ENCODE results near the gene FCAMR. TPM values are rescaled to one million over a fixed set of nuclear protein-coding genes. Genes with fewer than 3 reads are reported as not detected.
"Not testable (repeated sequence)": the region's sequence is repeated elsewhere in the genome, so short reads cannot be mapped to it uniquely, and the experiment has no call there.

The FCAMR gene
- total RNA-seq, 1 donor from 2014 or later = not detected

GRCh38 chr1:206935491-206936067, 34.7 kb downstream of the FCAMR start:
- peak; percentile 29 for DNase-seq (ENCODE audit: low spot score)
- no peaks in the 10 kb centered on the region for H3K9me3 Mint-ChIP-seq
- H3K27ac Mint-ChIP-seq = no peak overlapping the region
- peaks cover 11% of the 10 kb centered on the region for H3K4me1 Mint-ChIP-seq (ENCODE audit: low read depth)
- no peaks in the 10 kb centered on the region for H3K36me3 Mint-ChIP-seq (ENCODE audit: low read depth)
- intact Hi-C loops (cut with micrococcal nuclease) = loop anchor here (2.0 kb wide), 1 partner anchor 43 kb away; no protein-coding TSS in a partner anchor
- H3K4me3 Mint-ChIP-seq (ENCODE audit: low read depth) = no peak overlapping the region
- H3K27me3 Mint-ChIP-seq (ENCODE audit: low read depth) = peaks cover 2% of the 10 kb centered on the region

DNA sequence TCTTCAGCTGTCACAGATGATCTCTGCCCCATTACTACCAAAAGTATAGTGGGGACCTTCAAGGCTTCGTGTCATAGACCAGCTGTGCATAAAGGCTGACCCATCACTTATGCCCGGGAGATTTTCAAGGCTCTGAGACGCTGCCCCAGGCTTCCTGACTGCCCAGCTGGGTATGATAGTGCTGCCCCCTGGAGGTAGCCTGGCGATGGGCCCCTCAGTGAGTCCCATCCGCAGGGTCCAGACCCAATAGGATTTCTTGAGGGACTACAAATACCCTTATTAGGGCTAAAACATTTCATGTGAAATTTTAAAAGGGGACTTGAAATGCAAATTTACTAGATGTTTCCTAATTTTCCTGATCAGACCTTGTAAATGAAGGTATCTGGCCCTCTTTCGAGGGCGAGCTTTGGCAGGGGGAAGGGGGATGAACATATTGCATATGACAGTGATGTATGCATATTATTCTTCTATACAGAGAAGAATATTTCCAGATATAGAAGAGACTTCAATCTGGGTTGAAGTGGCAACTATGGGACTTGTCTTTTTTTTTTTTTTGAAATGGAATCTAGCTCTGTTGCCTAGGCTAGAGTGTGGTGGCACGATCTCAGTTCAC, 36.8 kb downstream of the FCAMR start:
- H3K9me3 Mint-ChIP-seq = no peaks in the 10 kb centered on the region
- intact Hi-C loops (cut with micrococcal nuclease) = no loop called here
- H3K27me3 Mint-ChIP-seq (ENCODE audit: low read depth) = peaks cover 2% of the 10 kb centered on the region
- H3K4me3 Mint-ChIP-seq (ENCODE audit: low read depth) = no peak overlapping the region
- H3K27ac Mint-ChIP-seq = no peak overlapping the region
- H3K4me1 Mint-ChIP-seq (ENCODE audit: low read depth) = peaks cover 21% of the 10 kb centered on the region
- peak; percentile 32 for DNase-seq (ENCODE audit: low spot score)
- H3K36me3 Mint-ChIP-seq (ENCODE audit: low read depth) = no peaks in the 10 kb centered on the region

DNA sequence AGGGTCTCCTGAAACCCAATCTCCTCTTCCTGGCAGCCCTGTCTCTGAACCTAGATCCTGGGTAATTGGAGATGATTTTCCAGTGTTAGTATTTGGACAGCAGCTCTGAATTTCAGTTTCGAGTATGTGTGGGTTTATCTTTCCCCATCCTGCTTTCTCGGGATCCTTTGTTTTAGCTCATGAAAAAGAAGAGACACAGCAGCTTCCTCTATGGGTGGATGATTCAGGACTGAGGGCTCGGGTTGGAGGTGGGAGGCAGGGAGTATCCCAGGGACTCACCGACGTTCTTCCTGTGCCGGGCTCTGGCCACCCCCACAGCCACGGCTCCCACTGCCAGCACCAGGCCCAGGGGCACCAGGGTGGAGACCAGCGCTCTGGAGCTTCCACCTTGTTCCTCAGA, 38.1 kb downstream of the FCAMR start:
- H3K9me3 Mint-ChIP-seq = no peaks in the 10 kb centered on the region
- H3K27ac Mint-ChIP-seq = no peak overlapping the region
- H3K27me3 Mint-ChIP-seq (ENCODE audit: low read depth) = peaks cover 2% of the 10 kb centered on the region
- no peaks in the 10 kb centered on the region for H3K36me3 Mint-ChIP-seq (ENCODE audit: low read depth)
- peaks cover 21% of the 10 kb centered on the region for H3K4me1 Mint-ChIP-seq (ENCODE audit: low read depth)
- intact Hi-C loops (cut with micrococcal nuclease) = no loop called here
- no peak overlapping the region for H3K4me3 Mint-ChIP-seq (ENCODE audit: low read depth)
- DNase-seq (ENCODE audit: low spot score) = no peak

DNA sequence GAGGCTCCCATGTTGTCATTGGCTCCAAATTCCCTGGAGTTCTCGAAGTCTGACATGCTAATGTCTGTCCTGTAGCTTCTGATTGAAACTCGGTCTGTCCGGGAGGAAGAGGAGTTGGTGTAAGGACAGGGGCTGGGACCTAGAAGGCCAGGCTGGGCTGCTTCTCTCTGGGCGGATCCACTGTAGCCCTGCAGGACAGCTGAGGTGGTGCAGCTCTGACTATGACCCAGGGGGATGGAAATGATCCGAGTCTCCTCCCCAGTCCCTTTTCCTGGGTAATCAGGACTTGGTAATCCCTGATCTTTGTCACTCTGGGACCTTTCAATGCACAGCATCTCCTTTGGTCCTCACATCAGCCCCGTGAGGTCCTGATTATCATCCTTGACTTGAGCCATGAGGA, 38.6 kb downstream of the FCAMR start:
- Mint-ChIP-seq H3K4me3 (ENCODE audit: low read depth) (no peak overlapping the region), H3K27me3 (ENCODE audit: low read depth) (peaks cover 2% of the 10 kb centered on the region), H3K36me3 (ENCODE audit: low read depth) (no peaks in the 10 kb centered on the region), H3K4me1 (ENCODE audit: low read depth) (peaks cover 21% of the 10 kb centered on the region), H3K9me3 (no peaks in the 10 kb centered on the region), H3K27ac (no peak overlapping the region)
- no peak for DNase-seq (ENCODE audit: low spot score)
- intact Hi-C loops (cut with micrococcal nuclease) = no loop called here

DNA sequence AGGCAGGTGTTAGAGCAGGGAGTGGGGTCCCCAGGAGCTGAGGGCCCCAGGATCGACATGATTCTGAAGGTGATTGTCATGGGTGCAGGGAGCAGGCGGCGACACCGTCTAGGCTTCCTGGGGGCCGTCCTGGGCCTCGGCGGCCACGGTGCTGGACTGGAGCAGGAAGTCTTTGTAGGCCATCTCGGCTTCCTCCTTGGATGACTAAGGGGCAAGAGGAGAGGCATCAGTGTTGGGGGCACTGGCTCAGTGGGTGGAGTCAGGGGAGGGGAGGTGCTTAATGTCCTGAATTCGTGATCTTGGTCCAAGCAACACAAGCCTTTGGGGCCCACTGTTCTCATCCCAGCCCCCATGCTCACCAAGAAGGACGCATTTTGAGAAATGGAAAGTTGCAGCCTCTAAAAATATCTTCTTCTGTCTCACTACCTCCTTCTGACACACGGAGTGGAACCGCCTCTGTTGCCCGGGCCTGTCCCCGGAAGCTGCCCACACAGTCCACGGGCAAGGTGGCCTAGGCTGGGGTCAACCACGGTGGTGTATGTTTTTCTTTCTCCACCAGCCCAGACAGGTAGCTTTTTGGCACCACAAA, 40.0 kb downstream of the FCAMR start:
- no peaks in the 10 kb centered on the region for H3K27me3 Mint-ChIP-seq (ENCODE audit: low read depth)
- H3K27ac Mint-ChIP-seq = peak overlapping the region; percentile 67
- H3K9me3 Mint-ChIP-seq = no peaks in the 10 kb centered on the region
- no peak overlapping the region for H3K4me3 Mint-ChIP-seq (ENCODE audit: low read depth)
- no peaks in the 10 kb centered on the region for H3K36me3 Mint-ChIP-seq (ENCODE audit: low read depth)
- intact Hi-C loops (cut with micrococcal nuclease) = no loop called here
- H3K4me1 Mint-ChIP-seq (ENCODE audit: low read depth) = peaks cover 21% of the 10 kb centered on the region
- no peak for DNase-seq (ENCODE audit: low spot score)

- no peak for DNase-seq (ENCODE audit: low spot score)
- Mint-ChIP-seq H3K4me3 (ENCODE audit: low read depth) (no peak overlapping the region), H3K27me3 (ENCODE audit: low read depth) (no peaks in the 10 kb centered on the region), H3K4me1 (ENCODE audit: low read depth) (peaks cover 21% of the 10 kb centered on the region), H3K36me3 (ENCODE audit: low read depth) (no peaks in the 10 kb centered on the region), H3K27ac (peak overlapping the region; percentile 55), H3K9me3 (no peaks in the 10 kb centered on the region)
- intact Hi-C loops (cut with micrococcal nuclease) = no loop called here
Observed at GRCh38 chr1:206929524-206929923, 40.7 kb downstream of the FCAMR start.

- Mint-ChIP-seq H3K9me3 (no peaks in the 10 kb centered on the region), H3K4me3 (ENCODE audit: low read depth) (no peak overlapping the region), H3K27ac (no peak overlapping the region), H3K27me3 (ENCODE audit: low read depth) (no peaks in the 10 kb centered on the region), H3K4me1 (ENCODE audit: low read depth) (peaks cover 27% of the 10 kb centered on the region), H3K36me3 (ENCODE audit: low read depth) (no peaks in the 10 kb centered on the region)
- DNase-seq (ENCODE audit: low spot score) = no peak
- intact Hi-C loops (cut with micrococcal nuclease) = no loop called here
Observed at GRCh38 chr1:206926286-206926685, 44.0 kb downstream of the FCAMR start.

GRCh38 chr1:206925106-206925736, 45.0 kb downstream of the FCAMR start:
- H3K9me3 Mint-ChIP-seq = no peaks in the 10 kb centered on the region
- intact Hi-C loops (cut with micrococcal nuclease) = no loop called here
- no peak overlapping the region for H3K27ac Mint-ChIP-seq
- DNase-seq (ENCODE audit: low spot score) = peak; percentile 47
- H3K27me3 Mint-ChIP-seq (ENCODE audit: low read depth) = no peaks in the 10 kb centered on the region
- H3K36me3 Mint-ChIP-seq (ENCODE audit: low read depth) = peaks cover 6% of the 10 kb centered on the region
- H3K4me3 Mint-ChIP-seq (ENCODE audit: low read depth) = no peak overlapping the region
- H3K4me1 Mint-ChIP-seq (ENCODE audit: low read depth) = peaks cover 28% of the 10 kb centered on the region

DNA sequence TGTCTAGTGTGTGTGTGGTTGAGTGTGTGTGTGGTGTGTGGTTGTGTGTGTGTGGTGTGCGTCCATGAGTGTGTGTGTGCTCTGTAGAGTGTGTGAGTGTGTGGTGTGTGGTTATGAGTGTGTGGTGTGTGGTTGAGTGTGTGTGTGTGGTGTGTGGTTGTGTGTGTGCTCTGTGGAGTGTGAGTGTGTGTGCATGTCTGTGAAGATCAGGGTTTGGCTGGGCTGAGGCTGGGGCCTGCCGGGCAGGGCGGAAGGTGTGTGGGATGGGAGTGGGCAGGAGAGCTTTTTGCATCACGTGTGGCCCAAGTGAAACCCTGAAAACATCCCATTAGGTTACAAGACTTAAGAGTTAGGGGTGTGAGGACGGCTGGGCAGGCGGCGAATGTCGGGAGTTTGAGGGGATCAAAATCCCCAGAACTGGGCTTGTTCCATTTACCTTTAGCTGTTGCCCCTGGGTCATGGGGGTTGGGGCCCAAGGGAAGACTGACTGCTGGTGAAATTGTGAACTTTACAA, 45.6 kb downstream of the FCAMR start:
- no peak overlapping the region for H3K27ac Mint-ChIP-seq
- no peaks in the 10 kb centered on the region for H3K27me3 Mint-ChIP-seq (ENCODE audit: low read depth)

DNA sequence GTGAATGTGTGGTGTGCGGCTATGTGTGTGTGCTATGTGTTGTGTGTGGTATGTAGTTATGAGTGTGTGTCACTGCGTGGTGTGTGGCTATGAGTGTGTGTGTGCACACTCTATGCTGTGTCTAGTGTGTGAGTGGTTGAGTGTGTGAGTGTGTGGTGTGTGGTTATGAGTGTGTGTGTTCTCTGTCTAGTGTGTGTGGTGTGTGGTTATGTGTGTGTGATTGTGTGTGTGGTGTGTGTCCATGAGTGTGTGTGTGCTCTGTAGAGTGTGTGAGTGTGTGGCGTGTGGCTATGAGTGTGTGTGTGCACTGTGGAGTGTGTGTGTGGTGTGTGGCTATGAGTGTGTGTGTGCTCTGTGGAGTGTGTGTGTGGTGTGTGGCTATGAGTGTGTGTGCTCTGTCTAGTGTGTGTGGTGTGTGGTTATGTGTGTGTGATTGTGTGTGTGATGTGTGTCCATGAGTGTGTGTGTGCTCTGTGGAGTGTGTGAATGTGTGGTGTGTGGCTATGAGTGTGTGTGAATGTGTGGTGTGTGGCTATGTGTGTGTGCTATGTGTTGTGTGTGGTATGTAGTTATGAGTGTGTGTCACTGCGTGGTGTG, 46.2 kb downstream of the FCAMR start:
- peaks cover 25% of the 10 kb centered on the region for H3K4me1 Mint-ChIP-seq (ENCODE audit: low read depth)
- DNase-seq (ENCODE audit: low spot score); H3K4me3 Mint-ChIP-seq (ENCODE audit: low read depth); H3K27me3 Mint-ChIP-seq (ENCODE audit: low read depth); H3K27ac Mint-ChIP-seq; H3K9me3 Mint-ChIP-seq; H3K36me3 Mint-ChIP-seq (ENCODE audit: low read depth): not testable (repeated sequence)
- intact Hi-C loops (cut with micrococcal nuclease) = loop anchor here (2.0 kb wide), 1 partner anchor 27 kb away; the partner anchor contains the start of gene IL24

More for the DNA sequence above, 45.6 kb downstream of the FCAMR start:
- H3K4me1 Mint-ChIP-seq (ENCODE audit: low read depth) = peaks cover 26% of the 10 kb centered on the region
- H3K4me3 Mint-ChIP-seq (ENCODE audit: low read depth) = no peak overlapping the region
- intact Hi-C loops (cut with micrococcal nuclease) = no loop called here
- peaks cover 6% of the 10 kb centered on the region for H3K36me3 Mint-ChIP-seq (ENCODE audit: low read depth)
- no peaks in the 10 kb centered on the region for H3K9me3 Mint-ChIP-seq
- no peak for DNase-seq (ENCODE audit: low spot score)

DNA sequence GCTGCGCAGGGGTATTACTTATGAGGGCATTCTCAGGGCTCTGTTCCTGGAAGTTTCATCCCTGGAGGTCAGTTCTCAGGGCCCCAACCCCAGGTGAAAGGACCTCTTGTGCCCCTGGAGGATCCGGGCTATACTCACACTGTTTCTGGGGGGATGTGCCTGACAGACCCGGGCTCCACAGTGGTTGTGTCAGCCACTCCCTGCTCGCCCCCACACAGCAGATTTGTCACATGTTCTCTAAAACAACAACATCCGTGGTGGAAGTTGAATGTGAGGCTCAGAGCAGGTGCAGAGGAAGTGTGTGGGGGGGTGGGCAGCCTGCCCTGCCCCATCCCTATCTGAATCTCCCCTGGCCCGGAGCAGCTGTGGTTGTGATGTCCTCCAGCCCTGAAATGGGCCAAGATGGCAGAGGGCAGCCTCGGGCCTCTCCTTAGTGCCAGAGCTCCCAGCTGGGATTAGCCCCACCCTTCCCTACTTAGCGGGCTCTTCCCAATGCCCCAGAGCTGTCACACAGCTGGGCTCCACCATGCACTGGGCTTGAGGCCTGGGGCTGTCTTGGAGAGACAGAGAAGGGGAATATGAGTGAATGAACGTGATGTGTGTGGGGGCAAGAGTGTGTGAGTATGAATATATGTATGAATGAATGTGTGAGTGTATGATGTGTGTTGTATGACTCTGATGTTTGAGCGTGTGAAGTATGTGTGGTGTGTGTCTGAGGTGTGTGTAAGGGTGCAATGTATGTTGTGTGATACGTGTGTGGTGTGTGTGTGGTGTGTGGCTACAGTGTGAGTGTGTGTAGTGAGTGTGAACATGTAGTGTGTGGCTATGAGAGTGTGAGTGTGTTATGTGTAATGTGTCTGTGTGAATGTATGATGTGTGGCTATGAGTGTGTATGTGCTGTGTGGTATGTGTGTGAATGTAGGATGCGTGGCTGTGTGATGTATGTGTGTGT, 47.0 kb downstream of the FCAMR start:
- peak; percentile 49 for DNase-seq (ENCODE audit: low spot score)
- H3K27ac Mint-ChIP-seq = no peak overlapping the region
- intact Hi-C loops (cut with micrococcal nuclease) = loop anchor here (2.0 kb wide), 1 partner anchor 26 kb away; the partner anchor contains the start of gene IL24
- peaks cover 8% of the 10 kb centered on the region for H3K36me3 Mint-ChIP-seq (ENCODE audit: low read depth)
- peaks cover 30% of the 10 kb centered on the region for H3K4me1 Mint-ChIP-seq (ENCODE audit: low read depth)
- H3K4me3 Mint-ChIP-seq (ENCODE audit: low read depth) = no peak overlapping the region
- H3K27me3 Mint-ChIP-seq (ENCODE audit: low read depth) = no peaks in the 10 kb centered on the region
- H3K9me3 Mint-ChIP-seq = no peaks in the 10 kb centered on the region

DNA sequence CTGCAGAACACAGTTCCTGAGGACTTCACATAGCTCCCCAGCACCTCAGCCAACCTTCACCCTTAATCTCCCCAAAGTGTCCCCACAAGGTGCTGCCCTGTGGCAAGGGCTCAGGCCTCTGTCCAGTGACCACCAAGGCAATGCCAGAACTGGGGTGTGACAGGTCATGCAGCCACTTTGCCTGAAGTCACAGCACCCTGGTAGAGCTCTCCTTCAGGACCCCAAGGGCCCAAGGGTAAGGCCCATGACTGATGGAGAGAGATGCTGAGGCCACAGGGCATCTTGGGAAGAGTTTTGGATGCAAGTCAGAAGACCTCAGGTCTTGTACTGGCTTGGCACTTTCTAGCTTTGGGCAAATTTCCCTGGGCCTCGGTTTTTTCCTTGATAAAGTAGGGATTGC, 47.7 kb downstream of the FCAMR start:
- H3K4me1 Mint-ChIP-seq (ENCODE audit: low read depth) = peaks cover 37% of the 10 kb centered on the region
- H3K36me3 Mint-ChIP-seq (ENCODE audit: low read depth) = peaks cover 15% of the 10 kb centered on the region
- H3K9me3 Mint-ChIP-seq = no peaks in the 10 kb centered on the region
- H3K27ac Mint-ChIP-seq = no peak overlapping the region
- no peak for DNase-seq (ENCODE audit: low spot score)
- intact Hi-C loops (cut with micrococcal nuclease) = loop anchor here (1.0 to 2.0 kb wide), 2 partner anchors 26 to 237 kb away; partner anchors contain the start of gene IL24
- H3K4me3 Mint-ChIP-seq (ENCODE audit: low read depth) = peak overlapping the region; percentile 40
- no peaks in the 10 kb centered on the region for H3K27me3 Mint-ChIP-seq (ENCODE audit: low read depth)
